Kidney (tissue), 14 donors: ENCODE results near the gene NOSIP. TPM values are rescaled to one million over a fixed set of nuclear protein-coding genes. Genes with fewer than 3 reads are reported as not detected.

Source experiments
- DNase-seq, 5 donors: peaks; one replicate each; pipeline ENCODE4 v3.0.0-alpha.2; 2013 to 2020
- FAIRE-seq: peaks from 2 replicates; lab custom pipeline; 2012; peaks lifted over from hg19 to GRCh38; lab: Jason Lieb, UNC
- H3K27ac ChIP-seq, 2 donors: one replicate each; pipeline ENCODE4 v1.7.0; 2013; ENCODE audit warnings: low read depth in 2 of 2, low read length in 2 of 2, inconsistent platforms in 1 of 2
- H3K27me3 ChIP-seq: one replicate; pipeline ENCODE4 v1.7.1; 2013; ENCODE audit warnings: low read length, inconsistent platforms; ENCODE audit not compliant: control insufficient read depth, insufficient read depth
- H3K36me3 ChIP-seq, 3 donors: one replicate each; pipeline versions ENCODE4 v1.7.0 to v1.7.1; 2013; ENCODE audit warnings: low read length in 3 of 3, control low read depth in 1 of 3, inconsistent platforms in 1 of 3; ENCODE audit not compliant: insufficient read depth in 3 of 3, control insufficient read depth in 2 of 3
- H3K4me1 ChIP-seq, 3 donors: one replicate each; pipeline versions ENCODE4 v1.7.0 to v1.7.1; 2013; ENCODE audit warnings: low read length in 3 of 3, inconsistent platforms in 1 of 3, low read depth in 1 of 3; ENCODE audit not compliant: control insufficient read depth in 2 of 3, insufficient read depth in 2 of 3
- H3K4me3 ChIP-seq, 3 donors: one replicate each; pipeline versions ENCODE4 v1.7.0 to v1.8.1; 2013; ENCODE audit warnings: low read length in 3 of 3, control low read depth in 1 of 3, inconsistent platforms in 1 of 3
- H3K9ac ChIP-seq, 3 donors: one replicate each; pipeline versions ENCODE4 v1.7.0 to v1.7.1; 2013; ENCODE audit warnings: low read length in 3 of 3, control low read depth in 1 of 3, inconsistent platforms in 1 of 3
- H3K9me3 ChIP-seq, 3 donors: one replicate each; pipeline versions ENCODE4 v1.7.0 to v1.7.1; 2013; ENCODE audit warnings: low read length in 3 of 3, control low read depth in 1 of 3, inconsistent platforms in 1 of 3; ENCODE audit not compliant: control insufficient read depth in 2 of 3, insufficient read depth in 1 of 3
- CTCF ChIP-seq: IDR thresholded peaks from 3 replicates; pipeline ENCODE4 v1.5.1; 2012; ENCODE audit warnings: mild to moderate bottlenecking, moderate library complexity, borderline replicate concordance; ENCODE audit not compliant: insufficient read depth; ENCODE audit errors: extremely low read depth
- intact Hi-C: fragments of 100-400 bp; cut with DNase I; formaldehyde crosslinking; loops from one replicate; pipeline ENCODE4 v1.11.1; 2022
- polyA plus RNA-seq: library from polyadenylated mRNA; stranded (reverse); fragments of 350-450 nt; fragmentation: Illumina TruSeq; extraction: RNeasy Lipid Tissue Mini Kit (QIAGEN cat#74804); gene quantifications from one replicate; pipeline ENCODE4 v1.2.3, GENCODE V29; 2014; ENCODE audit warnings: low read depth, low replicate concordance; ENCODE audit not compliant: insufficient read depth
- total RNA-seq: library from RNA; stranded (reverse); fragmentation: NEBNext Ultra II Directional; extraction: Animal tissue kit (Norgen Biotek cat#: 25700); gene quantifications from one replicate; pipeline ENCODE4 v1.2.1, GENCODE V29; 2021
- donor health status: control.
- donor health status: control.
- donor health status: control.
- donor health status: control.
- donor health status: control.
- donor health status: DM: yes; HTN: yes; CAD: no.
- donor health status: Normal renal cell carcinoma (clear cell type).

The NOSIP gene
- total and polyA plus RNA-seq, 2 donors from 2014 or later: 52.8 to 122 TPM

- TF ChIP-seq CTCF: peak; percentile 94
- Histone ChIP-seq H3K4me1 (peaks cover 0 to 6% (median 4%) of the 10 kb centered on the region in 3 donors), H3K27me3 (no peaks in the 10 kb centered on the region), H3K36me3 (peaks cover 0 to 9% (median 3%) of the 10 kb centered on the region in 3 donors), H3K9me3 (no peaks in the 10 kb centered on the region), H3K9ac (peak overlapping the region in 1 of 3 donors; percentile 37), H3K27ac (peak overlapping the region; percentile 53 to 57), H3K4me3 (no peak overlapping the region)
- intact Hi-C loops: no loop called here
- FAIRE-seq (no peak), DNase-seq (peak in 4 of 5 donors; percentile 69 to 95 (median 82))
Measured at GRCh38 chr19:49570138-49570856, 10.1 kb downstream of the NOSIP start.

GRCh38 chr19:49567861-49568441, 12.4 kb downstream of the NOSIP start:
- no peaks in the 10 kb centered on the region for H3K27me3 ChIP-seq
- intact Hi-C loops: no loop called here
- no peak overlapping the region for H3K4me3 ChIP-seq
- DNase-seq (no peak), FAIRE-seq (no peak)
- no peaks in the 10 kb centered on the region for H3K36me3 ChIP-seq
- H3K9ac ChIP-seq: no peak overlapping the region
- H3K27ac ChIP-seq: no peak overlapping the region
- TF ChIP-seq CTCF: no peak
- H3K4me1 ChIP-seq: peaks cover 0 to 8% (median 4%) of the 10 kb centered on the region in 3 donors
- H3K9me3 ChIP-seq: no peaks in the 10 kb centered on the region

DNA sequence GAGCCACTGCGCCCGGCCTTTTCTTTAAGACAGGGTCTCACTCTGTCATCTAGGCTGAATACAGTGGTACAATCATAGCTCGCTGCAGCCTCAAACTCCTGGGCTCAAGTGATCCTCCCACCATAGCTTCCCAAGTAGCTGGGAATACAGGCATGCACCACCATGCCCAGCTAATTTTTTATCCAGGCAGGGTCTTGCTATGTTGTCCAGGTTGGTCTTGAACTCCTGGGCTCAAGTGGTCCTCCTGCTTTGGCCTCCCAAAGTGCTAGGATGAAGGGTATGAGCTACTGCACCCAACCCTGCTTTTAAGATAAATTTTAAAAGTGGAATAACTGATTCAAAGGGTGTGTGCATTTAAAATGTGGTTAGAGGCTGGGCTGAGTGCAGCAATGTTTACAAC, 14.1 kb downstream of the NOSIP start:
- Histone ChIP-seq H3K27ac (no peak overlapping the region), H3K36me3 (no peaks in the 10 kb centered on the region), H3K9me3 (no peaks in the 10 kb centered on the region), H3K4me1 (peaks cover 0 to 7% (median 2%) of the 10 kb centered on the region in 3 donors), H3K9ac (no peak overlapping the region), H3K4me3 (no peak overlapping the region), H3K27me3 (no peaks in the 10 kb centered on the region)
- FAIRE-seq (no peak), DNase-seq (no peak)
- intact Hi-C loops: no loop called here
- no peak for TF ChIP-seq CTCF
